H1 (cell line): ENCODE measurements around the gene KCNJ10.

Source experiments
- CEBPB ChIP-seq: IDR thresholded peaks from 2 replicates; pipeline ENCODE4 v1.6.1; 2012; ENCODE audit warnings: low read depth, low read length
- EGR1 ChIP-seq: IDR thresholded peaks from 2 replicates; pipeline ENCODE4 v1.6.1; 2011; ENCODE audit warnings: low read depth, low read length, borderline replicate concordance
- POLR2A ChIP-seq, 2 experiments: IDR thresholded peaks; 1 replicate in 1 of 2; 2 replicates in 1 of 2; pipeline ENCODE4 v1.6.1; 2011; ENCODE audit warnings: low read depth in 2 of 2, low read length in 2 of 2, mild to moderate bottlenecking in 2 of 2; ENCODE audit errors: control extremely low read depth in 1 of 2

DNA sequence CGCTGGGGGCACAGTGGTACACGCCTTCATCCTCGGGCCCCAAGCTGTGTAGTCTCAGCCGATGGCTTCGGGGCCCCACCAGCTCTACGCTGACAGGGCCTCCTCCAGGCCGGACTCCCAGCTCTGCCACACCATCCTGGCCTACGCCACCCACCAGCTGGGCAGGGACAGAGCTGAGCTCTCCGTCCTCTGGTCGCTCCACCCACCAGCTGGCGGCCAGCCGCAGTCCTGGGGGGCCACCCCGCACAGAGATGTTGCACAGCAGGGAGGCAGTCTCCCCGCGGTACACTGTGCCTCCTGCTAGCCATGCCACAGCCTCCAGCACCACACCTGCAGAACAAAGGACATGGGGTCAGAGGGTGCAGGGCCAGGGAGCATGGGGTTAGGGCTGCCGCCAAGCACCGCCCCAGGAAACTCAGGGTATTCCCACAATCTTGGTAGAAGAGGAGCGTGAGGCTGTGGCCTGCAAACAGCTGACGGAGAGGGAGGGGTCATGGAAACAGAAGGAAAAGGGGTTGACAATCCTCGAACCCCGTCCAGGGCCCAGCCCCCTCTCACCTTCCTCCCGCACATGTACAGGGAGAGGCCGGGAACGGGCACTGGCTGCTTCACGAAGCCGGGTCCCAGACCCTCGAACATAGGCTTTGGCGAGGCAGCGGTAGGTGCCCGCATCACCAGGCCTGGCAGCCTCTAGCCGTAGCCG lies 22.6 kb upstream of the KCNJ10 start:
- TF ChIP-seq CEBPB (no peak), EGR1 (no peak), POLR2A (IDR thresholded peaks at IDR 0.05; ENCODE audit: control extremely low read depth in 1 of 2, low read depth in 2 of 2, low read length in 2 of 2) (no peak)
